Renal cortical epithelial cell (primary cell): ENCODE measurements around the gene NR1I2. TPM values are rescaled to one million over a fixed set of nuclear protein-coding genes. Genes with fewer than 3 reads are reported as not detected.

Source experiments
- DNase-seq: peaks from one replicate; pipeline ENCODE4 v3.0.0-alpha.2; 2011; ENCODE audit warnings: low read depth
- total RNA-seq: library from RNA; depleted of rRNA; stranded (reverse); fragments of >200 nt; gene quantifications from 2 replicates; pipeline ENCODE4 v1.2.3, GENCODE V29; 2014

NR1I2 gene
- total RNA-seq, 1 donor from 2014 or later: 0.20 TPM

- DNase-seq: peak; percentile 1
Observed at GRCh38 chr3:119779731-119780383, 2.0 kb upstream of the NR1I2 start.

DNA sequence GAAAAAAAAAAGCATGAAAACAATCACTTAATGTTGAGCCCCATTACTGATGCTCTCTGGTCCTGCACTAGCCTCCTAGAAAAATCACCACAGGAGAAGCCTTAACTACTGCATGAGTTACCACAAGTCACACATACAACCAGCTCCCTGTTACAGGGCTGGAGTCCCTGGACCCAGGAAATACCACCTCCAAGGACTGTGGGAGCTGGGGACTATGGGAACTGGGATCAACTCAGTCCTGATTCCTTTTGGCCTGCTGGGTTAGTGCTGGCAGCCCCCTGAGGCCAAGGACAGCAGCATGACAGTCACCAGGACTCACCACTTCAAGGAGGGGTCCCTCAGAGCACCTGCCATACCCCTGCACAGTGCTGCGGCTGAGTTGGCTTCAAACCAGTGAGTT is 559 bp downstream of the NR1I2 start:
- no peak for DNase-seq

- no peak for DNase-seq
Observed at GRCh38 chr3:119783255-119783654, 1.4 kb downstream of the NR1I2 start.

DNA sequence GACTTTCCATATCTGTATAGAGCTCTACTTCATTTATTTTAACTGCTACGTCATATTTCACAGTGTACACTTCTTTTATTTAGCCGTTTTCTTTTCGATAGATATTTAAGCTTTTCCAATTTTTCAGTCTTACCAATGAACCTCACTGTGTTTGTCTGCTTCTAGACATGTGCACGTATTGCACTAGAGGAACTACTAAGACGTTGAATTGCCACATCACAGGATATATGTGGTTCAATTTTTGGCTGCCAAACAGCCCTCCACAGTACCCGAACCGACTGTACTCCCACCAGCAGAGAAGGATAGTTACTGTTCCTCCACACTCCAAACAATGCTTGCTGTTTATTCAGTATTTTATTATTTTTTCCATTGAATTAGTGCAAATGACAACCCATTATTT is 2.0 kb downstream of the NR1I2 start:
- no peak for DNase-seq

DNA sequence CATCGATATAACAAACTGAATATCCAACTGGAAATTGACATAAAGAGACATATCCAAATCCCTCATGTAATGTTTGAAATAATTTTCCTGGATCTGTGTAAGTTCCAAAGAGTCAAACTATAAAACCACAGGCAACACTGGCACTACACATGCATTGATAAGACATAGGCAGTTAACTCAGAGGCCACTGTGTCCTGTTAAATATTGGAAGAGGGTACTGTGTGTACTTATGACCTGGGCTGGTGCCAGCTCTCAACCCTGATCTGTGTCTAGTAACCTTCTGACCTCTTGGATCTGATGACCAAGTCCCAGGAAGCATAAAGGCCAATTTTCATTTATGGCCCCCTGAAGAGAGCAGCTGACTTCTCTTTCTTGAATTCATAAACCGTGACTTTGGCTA is 4.5 kb downstream of the NR1I2 start:
- DNase-seq: no peak

DNA sequence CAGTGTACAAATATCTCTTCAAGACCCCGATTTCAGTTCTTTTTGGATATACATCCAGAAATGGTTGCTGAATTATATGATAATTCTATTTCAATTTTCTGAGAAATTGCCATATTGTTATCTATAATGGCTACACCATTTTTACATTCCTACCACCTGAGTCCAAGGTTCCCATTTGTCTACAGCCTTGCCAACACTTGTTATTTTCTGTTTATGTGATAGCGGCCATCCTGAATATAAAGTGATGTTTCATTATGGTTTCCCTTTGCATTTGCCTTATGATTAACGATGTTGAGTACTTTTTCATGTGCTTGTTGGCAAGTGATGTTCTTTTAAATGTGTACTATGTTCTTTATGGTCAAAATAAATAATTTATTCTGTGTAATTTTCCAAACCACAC is 8.5 kb downstream of the NR1I2 start:
- DNase-seq: no peak

DNA sequence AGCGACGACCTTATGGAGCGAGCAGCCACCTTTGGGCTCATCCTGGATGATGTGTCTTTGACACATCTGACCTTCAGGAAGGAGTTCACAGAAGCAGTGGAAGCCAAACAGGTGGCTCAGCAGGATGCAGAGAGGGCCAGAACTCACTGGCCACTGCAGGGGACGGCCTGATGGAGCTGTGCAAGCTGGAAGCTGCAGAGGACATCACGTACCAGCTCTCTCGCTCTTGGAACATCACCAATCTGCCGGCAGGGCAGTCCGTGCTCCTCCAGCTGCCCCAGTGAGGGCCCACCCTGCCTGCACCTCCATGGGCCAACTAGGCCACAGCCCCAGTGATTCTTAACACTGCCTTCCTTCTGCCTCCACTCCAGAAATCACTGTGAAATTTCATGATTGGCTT is 10.4 kb downstream of the NR1I2 start:
- DNase-seq: no peak

- DNase-seq: no peak
Observed at GRCh38 chr3:119794401-119794800, 12.5 kb downstream of the NR1I2 start.

GRCh38 chr3:119794971-119795612 is 13.2 kb downstream of the NR1I2 start:
- DNase-seq: peak; percentile 30

GRCh38 chr3:119795849-119796248 is 13.9 kb downstream of the NR1I2 start:
- no peak for DNase-seq

- no peak for DNase-seq
Observed at GRCh38 chr3:119796368-119796767, 14.5 kb downstream of the NR1I2 start.

GRCh38 chr3:119796785-119797184 is 14.9 kb downstream of the NR1I2 start:
- no peak for DNase-seq

DNA sequence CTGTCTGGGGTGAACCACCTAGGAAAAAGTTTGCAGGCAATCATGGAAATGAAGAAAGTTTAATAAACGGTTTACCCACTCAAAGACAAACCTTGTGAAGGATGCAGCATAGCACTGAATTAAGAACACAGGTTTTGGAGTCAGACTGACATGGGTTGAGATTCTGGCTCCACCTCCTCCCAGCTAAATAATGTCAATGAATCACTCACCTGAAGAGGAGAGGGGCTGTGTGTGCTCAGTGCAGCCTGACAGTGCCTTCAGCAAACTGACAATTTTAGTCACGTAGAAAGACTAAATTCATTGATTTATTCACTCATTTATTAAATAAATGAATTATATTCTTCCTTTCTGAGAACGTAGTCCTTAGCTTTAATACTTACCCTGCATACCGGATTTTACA is 18.9 kb downstream of the NR1I2 start:
- no peak for DNase-seq

- DNase-seq: no peak
Observed at GRCh38 chr3:119808244-119808643, 26.3 kb downstream of the NR1I2 start.

DNA sequence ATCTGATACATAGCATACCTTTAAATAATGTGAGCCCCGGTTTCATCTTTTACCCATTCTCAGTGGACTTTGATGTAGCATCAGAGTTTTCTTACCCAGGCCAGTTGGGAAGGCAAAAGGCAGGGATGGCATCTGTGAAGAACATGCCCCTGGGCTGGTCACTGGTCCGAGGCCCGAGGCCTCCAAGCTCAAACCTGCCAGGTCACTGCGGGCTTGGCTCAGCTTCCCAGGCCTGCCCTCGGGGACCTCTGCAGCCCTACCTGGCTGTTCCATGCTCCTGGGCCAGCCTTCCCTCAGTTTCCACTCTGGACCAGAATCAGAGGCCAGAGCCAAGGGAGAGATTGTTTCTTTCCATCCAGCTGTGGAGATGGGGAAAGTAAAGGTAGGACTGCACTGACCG is 26.9 kb downstream of the NR1I2 start:
- no peak for DNase-seq

DNA sequence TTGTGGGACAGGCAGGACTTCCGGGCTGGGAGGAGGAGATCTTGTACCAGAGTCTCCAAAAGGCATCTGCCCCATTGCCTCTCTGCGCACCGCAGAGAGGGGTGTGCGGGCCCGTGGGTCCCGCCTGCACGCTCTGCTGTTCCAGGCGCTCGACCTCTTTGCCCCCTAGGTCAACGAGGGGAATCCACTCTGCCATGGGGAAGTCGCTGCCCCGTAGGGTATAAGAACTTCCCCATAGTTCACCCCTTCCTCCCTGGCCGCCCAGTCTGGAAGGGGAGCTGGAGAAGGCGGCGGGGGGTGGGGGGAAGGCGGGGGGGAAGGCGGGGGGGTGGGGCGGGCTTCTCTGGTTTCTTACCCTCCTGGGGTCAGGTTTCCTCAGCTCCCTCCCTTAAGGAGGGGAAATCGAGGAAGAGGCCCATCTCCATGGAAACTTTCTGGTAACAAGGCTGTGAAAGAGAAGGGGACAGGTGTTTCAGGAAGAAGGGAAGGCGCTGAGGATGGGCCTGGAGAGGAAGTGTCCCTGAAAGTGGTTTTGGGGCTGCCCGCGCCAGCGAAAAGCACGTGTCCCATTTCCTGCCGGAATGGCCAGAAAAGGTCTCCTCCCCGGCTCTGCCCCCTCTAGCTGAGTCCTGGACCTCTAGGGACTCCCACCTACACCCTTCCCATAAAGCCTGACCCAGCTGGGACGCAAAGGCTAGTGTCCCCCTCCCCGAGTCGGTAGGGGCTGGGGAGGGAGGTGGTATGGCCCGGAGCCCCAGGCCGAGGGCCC is 27.5 kb downstream of the NR1I2 start:
- no peak for DNase-seq

DNA sequence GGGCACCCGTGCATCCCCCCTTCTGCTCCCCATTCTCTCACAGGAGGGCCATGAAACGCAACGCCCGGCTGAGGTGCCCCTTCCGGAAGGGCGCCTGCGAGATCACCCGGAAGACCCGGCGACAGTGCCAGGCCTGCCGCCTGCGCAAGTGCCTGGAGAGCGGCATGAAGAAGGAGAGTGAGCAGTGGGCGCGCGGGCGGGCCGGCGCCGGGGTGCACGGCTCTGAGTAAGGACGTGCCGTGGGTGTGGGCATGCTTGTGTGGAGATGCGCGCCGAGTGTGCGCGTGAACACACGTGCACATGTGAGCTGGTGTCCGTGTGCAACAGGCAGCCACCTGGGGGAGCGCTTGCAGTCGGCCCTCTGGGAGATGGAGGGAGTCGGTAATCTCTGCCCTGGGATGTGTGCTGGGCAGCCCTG is 28.1 kb downstream of the NR1I2 start:
- peak; percentile 23 for DNase-seq

- no peak for DNase-seq
Observed at GRCh38 chr3:119812491-119813058, 30.7 kb downstream of the NR1I2 start.

DNA sequence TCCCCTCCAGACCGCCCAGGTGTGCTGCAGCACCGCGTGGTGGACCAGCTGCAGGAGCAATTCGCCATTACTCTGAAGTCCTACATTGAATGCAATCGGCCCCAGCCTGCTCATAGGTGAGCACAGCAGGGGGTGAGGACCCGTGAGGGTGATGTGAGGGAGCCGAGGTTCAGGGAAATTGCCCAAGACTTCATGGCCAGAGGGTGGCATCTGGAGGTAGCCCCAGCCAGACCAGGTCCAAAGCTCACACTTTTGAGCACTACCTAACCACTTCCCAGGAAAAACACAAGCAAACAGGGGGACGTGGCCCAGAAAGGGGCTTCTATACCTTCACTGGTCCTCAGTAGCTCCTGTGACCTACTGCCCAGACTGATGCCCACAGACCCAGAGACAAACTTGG is 33.8 kb downstream of the NR1I2 start:
- no peak for DNase-seq

- no peak for DNase-seq
Observed at GRCh38 chr3:119817071-119817470, 35.2 kb downstream of the NR1I2 start.

DNA sequence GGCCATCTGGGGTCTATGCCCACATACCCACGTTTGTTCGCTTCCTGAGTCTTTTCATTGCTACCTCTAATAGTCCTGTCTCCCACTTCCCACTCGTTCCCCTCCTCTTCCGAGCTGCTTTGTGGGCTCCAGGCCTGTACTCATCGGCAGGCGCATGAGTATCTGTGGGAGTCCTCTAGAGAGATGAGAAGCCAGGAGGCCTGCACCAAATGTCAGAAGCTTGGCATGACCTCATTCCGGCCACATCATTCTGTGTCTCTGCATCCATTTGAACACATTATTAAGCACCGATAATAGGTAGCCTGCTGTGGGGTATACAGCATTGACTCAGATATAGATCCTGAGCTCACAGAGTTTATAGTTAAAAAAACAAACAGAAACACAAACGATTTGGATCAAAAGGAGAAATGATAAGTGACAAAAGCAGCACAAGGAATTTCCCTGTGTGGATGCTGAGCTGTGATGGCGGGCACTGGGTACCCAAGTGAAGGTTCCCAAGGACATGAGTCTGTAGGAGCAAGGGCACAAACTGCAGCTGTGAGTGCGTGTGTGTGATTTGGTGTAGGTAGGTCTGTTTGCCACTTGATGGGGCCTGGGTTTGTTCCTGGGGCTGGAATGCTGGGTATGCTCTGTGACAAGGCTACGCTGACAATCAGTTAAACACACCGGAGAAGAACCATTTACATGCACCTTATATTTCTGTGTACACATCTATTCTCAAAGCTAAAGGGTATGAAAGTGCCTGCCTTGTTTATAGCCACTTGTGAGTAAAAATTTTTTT is 35.9 kb downstream of the NR1I2 start:
- DNase-seq: no peak

DNA sequence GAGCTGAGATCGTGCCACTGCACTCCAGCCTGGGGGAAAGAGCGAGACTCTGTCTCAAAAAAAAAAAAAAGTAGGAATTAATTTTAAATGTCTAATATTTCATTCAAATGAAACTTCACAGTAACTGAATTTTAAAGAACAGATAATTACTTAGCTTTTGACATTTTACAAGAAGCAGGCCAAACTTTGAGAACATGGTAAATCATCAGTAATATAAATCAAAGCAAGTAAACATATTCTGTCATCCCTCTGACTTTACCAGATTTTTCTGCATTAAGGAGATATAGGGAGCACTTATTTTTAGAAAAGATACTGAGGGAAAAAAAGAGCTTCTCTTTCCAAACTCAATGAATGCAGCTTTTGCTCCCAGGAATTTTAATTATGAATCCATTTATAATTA is 37.0 kb downstream of the NR1I2 start:
- DNase-seq: no peak
